ENCODE results near the gene TH.

- TF ChIP-seq, protein P1, sequence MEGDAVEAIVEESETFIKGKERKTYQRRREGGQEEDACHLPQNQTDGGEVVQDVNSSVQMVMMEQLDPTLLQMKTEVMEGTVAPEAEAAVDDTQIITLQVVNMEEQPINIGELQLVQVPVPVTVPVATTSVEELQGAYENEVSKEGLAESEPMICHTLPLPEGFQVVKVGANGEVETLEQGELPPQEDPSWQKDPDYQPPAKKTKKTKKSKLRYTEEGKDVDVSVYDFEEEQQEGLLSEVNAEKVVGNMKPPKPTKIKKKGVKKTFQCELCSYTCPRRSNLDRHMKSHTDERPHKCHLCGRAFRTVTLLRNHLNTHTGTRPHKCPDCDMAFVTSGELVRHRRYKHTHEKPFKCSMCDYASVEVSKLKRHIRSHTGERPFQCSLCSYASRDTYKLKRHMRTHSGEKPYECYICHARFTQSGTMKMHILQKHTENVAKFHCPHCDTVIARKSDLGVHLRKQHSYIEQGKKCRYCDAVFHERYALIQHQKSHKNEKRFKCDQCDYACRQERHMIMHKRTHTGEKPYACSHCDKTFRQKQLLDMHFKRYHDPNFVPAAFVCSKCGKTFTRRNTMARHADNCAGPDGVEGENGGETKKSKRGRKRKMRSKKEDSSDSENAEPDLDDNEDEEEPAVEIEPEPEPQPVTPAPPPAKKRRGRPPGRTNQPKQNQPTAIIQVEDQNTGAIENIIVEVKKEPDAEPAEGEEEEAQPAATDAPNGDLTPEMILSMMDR (IDR thresholded peaks at IDR 0.05): no peak
- no peak for TF ChIP-seq POLR2A (IDR thresholded peaks at IDR 0.05)
These were observed 1.6 kb upstream of the TH start for GRCh38 chr11:2173150-2173693.
